ENCODE data around the gene GMCL1. TPM values are rescaled to one million over a fixed set of nuclear protein-coding genes. Genes with fewer than 3 reads are reported as not detected.

The GMCL1 gene, protein sequence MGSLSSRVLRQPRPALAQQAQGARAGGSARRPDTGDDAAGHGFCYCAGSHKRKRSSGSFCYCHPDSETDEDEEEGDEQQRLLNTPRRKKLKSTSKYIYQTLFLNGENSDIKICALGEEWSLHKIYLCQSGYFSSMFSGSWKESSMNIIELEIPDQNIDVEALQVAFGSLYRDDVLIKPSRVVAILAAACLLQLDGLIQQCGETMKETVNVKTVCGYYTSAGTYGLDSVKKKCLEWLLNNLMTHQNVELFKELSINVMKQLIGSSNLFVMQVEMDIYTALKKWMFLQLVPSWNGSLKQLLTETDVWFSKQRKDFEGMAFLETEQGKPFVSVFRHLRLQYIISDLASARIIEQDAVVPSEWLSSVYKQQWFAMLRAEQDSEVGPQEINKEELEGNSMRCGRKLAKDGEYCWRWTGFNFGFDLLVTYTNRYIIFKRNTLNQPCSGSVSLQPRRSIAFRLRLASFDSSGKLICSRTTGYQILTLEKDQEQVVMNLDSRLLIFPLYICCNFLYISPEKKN
- total RNA-seq, result 5.5 and 9.6 TPM in 2 replicates

GRCh38 chr2:69829256-69830044 lies at the start of gene GMCL1:
Gene GMCL1, plus strand, starts transcription at chr2:69829660. Its CDS starts 233 bp downstream, at chr2:69829893.

GRCh38 chr2:69893684-69894551 lies 64.5 kb downstream of the GMCL1 start, which contains the start of gene SNRNP27:
Gene SNRNP27, plus strand, starts transcription at chr2:69893956. Its CDS starts 29 bp downstream, at chr2:69893985.

GRCh38 chr2:69914950-69915945 lies 85.8 kb downstream of the GMCL1 start, which contains the start of gene MXD1:
Gene MXD1, plus strand, starts transcription at chr2:69915109. Its CDS starts 222 bp downstream, at chr2:69915331.

Other genes starting within 250 kb of the GMCL1 start
- 22.9 and 30.3 TPM in 2 replicates for gene AAK1, start 185.9 kb upstream of the GMCL1 start, total RNA-seq
- gene ANXA4, start 87.5 kb upstream of the GMCL1 start, total RNA-seq, result 61.2 and 91.4 TPM in 2 replicates
- 22.2 and 41.2 TPM in 2 replicates for gene SNRNP27, start 64.3 kb downstream of the GMCL1 start, total RNA-seq
- gene MXD1, start 85.4 kb downstream of the GMCL1 start, total RNA-seq, result 4.8 and 6.0 TPM in 2 replicates
- 0.70 and 0.77 TPM in 2 replicates for gene ASPRV1, start 132.0 kb downstream of the GMCL1 start, total RNA-seq

Measured in pericardium fibroblast (primary cell).